GM19395 (cell line): ENCODE measurements around the gene XKRX.

ENCODE experiments used
- ATAC-seq: cut with Tn5 transposase; IDR thresholded peaks from one replicate; pipeline ENCODE4 v1.9.1; 2021; ENCODE audit warnings: mild to moderate bottlenecking, moderate library complexity; ENCODE audit not compliant: unreplicated experiment

The XKRX gene

GRCh38 chrX:100928660-100929613 is at the start of gene XKRX:
Gene XKRX, minus strand, starts transcription at chrX:100928917. Its CDS starts 613 bp downstream, at chrX:100928304.
- peak; percentile 76 for ATAC-seq

- ATAC-seq = no peak
Measured at GRCh38 chrX:100976211-100976610, 47.5 kb upstream of the XKRX start.

- ATAC-seq = no peak
Measured at GRCh38 chrX:100975212-100975611, 46.5 kb upstream of the XKRX start.

- ATAC-seq = no peak
Measured at GRCh38 chrX:100973411-100973810, 44.7 kb upstream of the XKRX start.

GRCh38 chrX:100969936-100970335 is 41.2 kb upstream of the XKRX start:
- no peak for ATAC-seq

- ATAC-seq = no peak
Measured at GRCh38 chrX:100969408-100969807, 40.7 kb upstream of the XKRX start, which contains the start of gene ARL13A. Gene ARL13A, plus strand, starts transcription at chrX:100969708. Its CDS starts 3,982 bp downstream, at chrX:100973690.

GRCh38 chrX:100964362-100964761 is 35.6 kb upstream of the XKRX start:
- ATAC-seq = no peak

- no peak for ATAC-seq
Measured at GRCh38 chrX:100962811-100963210, 34.1 kb upstream of the XKRX start.

- no peak for ATAC-seq
Measured at GRCh38 chrX:100948557-100948956, 19.8 kb upstream of the XKRX start.

GRCh38 chrX:100946299-100946927 is 17.7 kb upstream of the XKRX start:
- no peak for ATAC-seq

- ATAC-seq = no peak
Measured at GRCh38 chrX:100944601-100945000, 15.9 kb upstream of the XKRX start.

GRCh38 chrX:100939333-100939732 is 10.6 kb upstream of the XKRX start:
- ATAC-seq = no peak

GRCh38 chrX:100935767-100936166 is 7.0 kb upstream of the XKRX start:
- ATAC-seq = no peak

GRCh38 chrX:100931925-100932285 is 3.2 kb upstream of the XKRX start:
- ATAC-seq = no peak

GRCh38 chrX:100931218-100931924 is 2.7 kb upstream of the XKRX start:
- ATAC-seq = peak; percentile 69

GRCh38 chrX:100926453-100926852 is 2.3 kb downstream of the XKRX start:
- no peak for ATAC-seq

- ATAC-seq = no peak
Measured at GRCh38 chrX:100924375-100924774, 4.3 kb downstream of the XKRX start.

GRCh38 chrX:100915562-100915961 is 13.2 kb downstream of the XKRX start:
- no peak for ATAC-seq

GRCh38 chrX:100913111-100913510 is 15.6 kb downstream of the XKRX start:
- ATAC-seq = no peak

GRCh38 chrX:100911731-100912130 is 17.0 kb downstream of the XKRX start:
- ATAC-seq = no peak

- no peak for ATAC-seq
Measured at GRCh38 chrX:100905620-100906019, 23.1 kb downstream of the XKRX start.
